Stimulated activated CD4-positive, alpha-beta T cell treated with anti-CD3 and anti-CD28 coated beads, Interleukin-4, amount 100 ng/mL, for 4 hours (primary cell): ENCODE measurements around the gene DCUN1D1.
"Not testable (repeated sequence)": the region's sequence is repeated elsewhere in the genome, so short reads cannot be mapped to it uniquely, and the experiment has no call there.

ENCODE experiments used
- DNase-seq, 2 experiments: peaks; one replicate each; pipeline ENCODE4 v3.0.0-alpha.2; 2020

Gene DCUN1D1

DNA sequence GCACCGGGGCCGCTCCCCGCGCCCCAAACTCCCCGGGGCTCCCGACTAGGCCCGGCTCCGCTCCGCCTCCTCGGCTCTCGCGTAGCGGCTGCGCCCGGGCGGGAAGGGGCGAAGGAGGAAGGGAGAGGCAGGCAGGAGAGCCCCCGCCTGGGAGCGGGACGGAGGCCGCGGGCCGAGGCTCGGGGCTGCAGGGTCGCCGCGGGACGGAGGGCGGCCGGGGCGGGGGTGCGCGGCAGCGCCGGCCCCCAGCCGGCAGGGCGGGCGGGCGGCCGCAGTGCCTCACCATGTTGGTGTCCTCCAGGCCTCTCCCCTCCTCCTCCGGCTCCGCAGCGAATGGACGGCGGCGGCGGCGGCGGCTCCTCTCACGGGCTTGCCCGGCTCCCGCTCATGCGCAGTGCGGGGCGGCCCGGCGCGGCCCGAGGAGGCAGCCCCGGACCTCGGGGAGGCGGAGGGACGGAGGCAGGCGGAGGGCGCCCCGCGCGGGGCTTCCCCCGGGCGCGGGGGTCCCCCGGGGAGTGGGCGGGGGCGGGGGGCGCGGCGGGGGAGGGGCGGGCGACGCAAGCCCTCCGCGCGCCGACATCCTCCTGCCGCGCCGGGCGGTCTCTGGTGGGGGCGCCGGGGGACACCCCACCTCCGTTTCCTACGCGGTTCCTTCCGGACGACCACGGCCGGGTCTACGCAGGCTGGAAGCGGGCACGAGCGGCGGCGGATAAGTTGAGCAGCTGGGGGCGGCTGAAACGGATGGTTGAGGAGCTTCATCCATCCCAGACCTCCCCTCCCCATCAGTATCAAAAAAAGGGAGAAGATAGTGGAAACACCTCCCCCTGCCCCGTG, at the start of gene DCUN1D1:
DCUN1D1 (minus strand) TSS at position 335 of the 834 bp plus-strand sequence; CDS start at position 286, 49 bp downstream.
- peak; percentile 80 to 88 for DNase-seq

DNA sequence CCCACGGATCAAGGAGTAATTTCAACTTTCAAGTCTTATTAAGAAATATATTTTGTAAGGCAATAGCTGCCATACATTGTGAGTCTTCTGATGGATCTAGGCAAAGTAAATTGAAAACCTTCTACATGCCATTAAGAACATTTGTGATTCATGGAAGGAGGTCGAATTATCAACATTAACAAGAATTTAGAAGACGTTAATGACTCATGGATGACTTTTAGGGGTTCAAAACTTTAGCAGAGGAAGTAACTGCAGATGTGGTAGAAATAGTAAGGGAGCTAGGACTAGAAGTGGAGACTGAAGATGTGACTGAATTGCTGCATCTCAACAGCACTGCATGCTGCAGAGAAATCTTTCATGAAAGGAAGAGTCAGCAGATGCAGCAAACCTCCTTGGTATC, 48.1 kb upstream of the DCUN1D1 start:
- DNase-seq, result no peak

- DNase-seq, result no peak
Measured at GRCh38 chr3:183027276-183027675, 46.9 kb upstream of the DCUN1D1 start.

DNA sequence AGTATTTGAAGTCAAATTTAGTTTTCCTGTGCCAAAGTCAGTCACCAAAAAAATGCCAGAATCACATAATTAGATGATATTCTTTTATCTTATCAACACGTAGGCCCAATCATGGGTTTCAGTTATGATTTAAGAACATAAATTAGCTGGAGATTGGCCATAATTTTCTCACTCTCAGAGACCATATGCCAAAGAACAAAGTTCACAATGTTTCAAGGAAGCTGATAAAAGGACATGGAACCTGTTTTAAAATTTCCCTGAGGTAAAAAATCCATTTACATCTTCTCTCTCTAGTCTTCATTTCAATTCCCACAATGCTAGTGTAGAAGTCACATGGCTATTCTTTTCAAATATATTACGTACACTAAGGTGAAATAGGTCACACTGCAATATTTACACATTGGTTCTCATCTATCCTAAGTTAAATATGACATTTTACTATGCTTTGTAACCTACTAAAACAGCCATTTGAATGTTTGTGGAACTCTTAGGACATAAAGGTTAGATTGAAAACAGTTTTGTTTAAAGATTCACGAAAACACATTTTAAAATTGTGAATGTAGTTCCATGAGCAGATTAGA, 42.7 kb upstream of the DCUN1D1 start:
- no peak for DNase-seq

DNA sequence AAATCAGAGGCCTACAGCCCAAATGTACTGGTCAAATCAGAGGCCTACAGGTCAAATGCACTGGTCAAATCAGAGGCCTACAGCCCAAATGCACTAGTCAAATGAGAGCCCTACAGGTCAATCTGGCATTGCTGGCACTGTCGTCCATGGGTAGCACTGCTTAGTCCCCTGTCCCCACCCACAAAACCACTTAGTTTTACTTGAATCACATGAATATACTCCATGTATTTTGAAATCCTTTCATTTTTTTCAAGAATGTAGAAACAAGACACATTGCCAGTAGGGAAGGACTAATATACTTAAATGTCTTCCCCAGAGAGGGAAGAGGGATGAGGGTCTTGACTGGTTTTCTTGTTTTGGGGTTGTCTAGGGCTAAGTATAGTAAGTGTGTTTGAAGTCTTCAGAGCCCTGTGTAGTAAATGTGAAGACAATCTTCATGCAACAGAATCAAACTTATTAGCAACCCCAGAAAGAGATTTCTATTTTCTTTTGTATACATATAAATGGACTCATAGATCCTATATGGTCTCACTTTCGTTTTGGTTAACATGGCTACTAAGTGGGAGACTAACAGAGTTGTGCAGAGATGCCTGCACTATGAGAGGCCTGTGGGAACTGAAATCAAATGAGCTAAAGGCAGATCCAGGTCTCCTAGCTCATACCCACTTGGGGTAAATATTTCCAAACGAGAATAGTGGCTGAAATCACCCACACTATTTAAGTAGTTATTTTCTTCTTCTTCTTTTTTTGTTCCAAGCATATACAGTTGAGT, 38.3 kb upstream of the DCUN1D1 start:
- no peak for DNase-seq

- DNase-seq, result no peak
Measured at GRCh38 chr3:183015185-183015584, 34.8 kb upstream of the DCUN1D1 start.

GRCh38 chr3:183013856-183014255, 33.5 kb upstream of the DCUN1D1 start:
- DNase-seq, result no peak

DNA sequence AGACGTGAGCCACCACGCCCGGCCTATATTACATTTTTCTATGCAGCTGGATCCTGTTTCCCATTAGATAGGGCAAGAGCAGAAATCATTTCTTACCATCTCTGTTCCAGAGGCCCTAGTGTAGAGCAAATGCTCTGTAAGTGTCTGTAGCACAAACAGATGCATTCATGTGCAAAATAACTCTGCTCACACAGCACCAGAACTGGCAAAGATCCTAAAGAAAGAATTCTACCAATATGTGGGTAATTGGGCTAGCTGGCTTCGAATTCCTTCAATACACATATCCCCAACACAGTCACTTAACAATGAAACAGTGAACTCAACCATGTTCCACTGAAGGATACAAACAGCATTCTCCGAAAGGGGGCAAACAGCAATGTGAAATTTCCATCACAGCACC, 32.7 kb upstream of the DCUN1D1 start:
- no peak for DNase-seq

- no peak for DNase-seq
Measured at GRCh38 chr3:183008800-183009199, 28.5 kb upstream of the DCUN1D1 start.

- DNase-seq, result no peak
Measured at GRCh38 chr3:183008303-183008702, 28.0 kb upstream of the DCUN1D1 start.

- DNase-seq, result no peak
Measured at GRCh38 chr3:183006396-183007002, 26.2 kb upstream of the DCUN1D1 start.

- no peak for DNase-seq
Measured at GRCh38 chr3:182999767-183000166, 19.4 kb upstream of the DCUN1D1 start.

DNA sequence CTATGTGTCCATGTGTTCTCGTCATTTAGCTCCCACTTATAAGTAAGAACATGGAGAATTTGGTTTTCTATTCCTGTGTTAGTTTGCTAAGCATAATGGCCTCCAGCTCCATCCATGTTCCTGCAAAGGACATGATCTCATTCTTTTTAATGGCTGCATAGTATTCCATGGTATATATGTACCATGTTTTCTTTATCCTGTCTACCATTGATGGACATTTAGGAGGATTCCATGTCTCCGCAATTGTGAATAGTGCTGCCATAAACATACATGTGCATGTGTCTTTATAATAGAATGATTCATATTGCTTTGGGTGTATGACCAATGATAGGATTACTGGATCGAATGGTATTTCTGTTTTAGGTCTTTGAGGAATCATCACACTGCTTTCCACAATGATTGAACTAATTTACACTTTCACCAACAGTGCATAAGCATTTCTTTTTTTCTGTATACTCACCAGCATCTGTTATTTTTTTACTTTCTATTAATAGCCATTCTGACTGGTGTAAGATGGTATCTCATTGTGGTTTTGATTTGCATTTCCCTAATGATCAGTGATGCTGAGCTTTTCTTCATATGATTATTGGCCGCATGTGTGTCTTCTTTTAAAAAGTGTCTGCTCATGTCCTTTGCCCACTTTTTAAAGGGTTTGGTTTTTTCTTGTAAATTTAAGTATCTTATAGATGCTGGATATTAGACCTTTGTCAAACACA, 13.3 kb upstream of the DCUN1D1 start:
- not testable (repeated sequence) for DNase-seq

GRCh38 chr3:182989566-182989965, 9.2 kb upstream of the DCUN1D1 start:
- no peak for DNase-seq

GRCh38 chr3:182986021-182986420, 5.7 kb upstream of the DCUN1D1 start:
- DNase-seq, result no peak

- DNase-seq, result no peak
Measured at GRCh38 chr3:182983876-182984275, 3.5 kb upstream of the DCUN1D1 start.

GRCh38 chr3:182981038-182981380, 671 bp upstream of the DCUN1D1 start:
- DNase-seq, result no peak

- peak in 1 of 2 experiments; percentile 8 for DNase-seq
Measured at GRCh38 chr3:182979674-182980191, 605 bp downstream of the DCUN1D1 start.

- no peak for DNase-seq
Measured at GRCh38 chr3:182979103-182979673, 1.1 kb downstream of the DCUN1D1 start.

DNA sequence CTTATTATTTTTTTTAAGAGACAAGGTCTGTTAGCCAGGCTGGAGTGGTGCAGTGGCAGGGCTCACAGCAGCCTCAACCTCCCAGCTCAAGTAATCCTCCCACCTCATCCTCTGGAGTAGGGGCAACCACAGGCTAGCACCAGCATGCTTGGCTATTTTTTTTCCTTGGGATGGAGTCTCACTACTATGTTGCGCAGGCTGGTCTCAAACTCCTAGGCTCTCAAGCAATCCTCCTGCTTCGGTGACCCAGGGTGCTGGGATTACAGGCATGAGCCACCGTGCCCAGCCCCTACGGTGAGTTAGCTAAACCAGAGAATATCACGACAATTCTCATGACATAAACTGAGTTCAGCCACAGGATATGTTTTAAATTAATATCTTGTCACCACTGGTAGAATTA, 2.0 kb downstream of the DCUN1D1 start:
- no peak for DNase-seq

DNA sequence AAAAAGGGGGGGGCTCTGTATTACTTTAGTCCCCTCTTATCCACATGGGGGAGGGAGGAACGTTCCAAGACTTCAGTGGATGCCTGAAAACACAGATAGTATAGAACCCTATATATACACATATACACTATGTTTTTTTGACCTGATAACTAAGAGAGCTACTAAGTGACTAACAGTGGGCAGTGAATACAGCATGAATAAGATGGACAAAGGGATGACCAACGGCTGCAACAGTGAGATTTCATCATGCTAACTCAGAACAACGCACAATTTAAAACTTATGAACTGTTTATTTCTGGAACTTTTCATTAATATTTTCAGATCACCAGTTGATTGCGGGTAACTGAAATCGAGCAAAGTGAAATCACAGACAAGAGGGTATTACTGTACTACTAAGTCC, 7.3 kb downstream of the DCUN1D1 start:
- DNase-seq, result no peak

GRCh38 chr3:182972387-182972786, 8.0 kb downstream of the DCUN1D1 start:
- DNase-seq, result no peak
